Lower leg skin (tissue), 4 donors: Measurements from ENCODE around the gene MYB. TPM values are rescaled to one million over a fixed set of nuclear protein-coding genes. Genes with fewer than 3 reads are reported as not detected.

ENCODE experiments used
- DNase-seq, 2 donors: peaks; one replicate each; pipeline ENCODE4 v3.0.0-alpha.2; 2019; ENCODE audit warnings: low spot score in 2 of 2
- H3K4me3 ChIP-seq: fragments of 200-600 bp; sonication (generic); 2 replicates; pipeline ENCODE4 v1.5.1; 2017; ENCODE audit warnings: mild to moderate bottlenecking, low read depth; ENCODE audit not compliant: poor library complexity, severe bottlenecking
- POLR2A ChIP-seq, 2 donors: fragments of 450-650 bp; IDR thresholded peaks; one replicate each; pipeline ENCODE4 v1.6.1; 2016 to 2017; ENCODE audit warnings: antibody characterized with exemption in 2 of 2, mild to moderate bottlenecking in 1 of 2, moderate library complexity in 1 of 2
- WGBS, 2 donors: methylation state at CpG; one replicate each; pipeline ENCODE4 v1.1.5; 2018; 5-methylcytosine and 5-hydroxymethylcytosine counted together
- intact Hi-C: fragments of 100-400 bp; cut with DNase I; formaldehyde crosslinking; loops from one replicate; pipeline ENCODE4 v1.15.0; 2023; ENCODE audit warnings: low total_unique reads
- total RNA-seq, 4 donors: library from RNA; depleted of rRNA; stranded (reverse); fragments of >200 nt; gene quantifications; one replicate each; pipeline ENCODE4 v1.1.0, GENCODE V29; 2016
- TF ChIP-seq, protein P1 (sequence below), 3 donors: fragments of 450-650 bp; IDR thresholded peaks; one replicate each; pipeline ENCODE4 v1.5.1; 2016; ENCODE audit warnings: antibody characterized with exemption in 3 of 3, mild to moderate bottlenecking in 3 of 3, moderate library complexity in 2 of 3

Gene MYB
- total RNA-seq, 4 donors from 2014 or later: 7.4 to 8.6 (median 7.5) TPM

DNA sequence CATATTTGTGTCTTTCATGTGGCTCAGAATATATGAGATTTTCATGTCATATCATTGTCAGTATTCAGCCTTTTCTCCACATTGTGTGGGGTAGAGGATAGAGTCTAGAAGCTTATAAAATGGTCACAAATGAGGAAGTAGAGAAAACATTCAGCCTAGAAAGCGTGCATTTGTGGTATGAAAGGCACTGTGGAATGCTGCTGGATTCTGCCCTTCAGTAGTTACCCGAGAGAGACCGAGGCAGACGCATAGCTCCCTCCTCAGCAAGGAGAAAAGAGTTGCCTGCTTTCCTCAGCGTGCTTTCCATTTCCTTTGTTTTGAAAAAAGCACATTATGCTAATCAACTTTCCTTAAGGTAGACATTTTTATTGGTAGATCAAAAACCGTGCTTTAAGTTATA, 28.7 kb downstream of the MYB start:
- no peak for TF ChIP-seq POLR2A (IDR thresholded peaks at IDR 0.05)
- TF ChIP-seq, protein P1, sequence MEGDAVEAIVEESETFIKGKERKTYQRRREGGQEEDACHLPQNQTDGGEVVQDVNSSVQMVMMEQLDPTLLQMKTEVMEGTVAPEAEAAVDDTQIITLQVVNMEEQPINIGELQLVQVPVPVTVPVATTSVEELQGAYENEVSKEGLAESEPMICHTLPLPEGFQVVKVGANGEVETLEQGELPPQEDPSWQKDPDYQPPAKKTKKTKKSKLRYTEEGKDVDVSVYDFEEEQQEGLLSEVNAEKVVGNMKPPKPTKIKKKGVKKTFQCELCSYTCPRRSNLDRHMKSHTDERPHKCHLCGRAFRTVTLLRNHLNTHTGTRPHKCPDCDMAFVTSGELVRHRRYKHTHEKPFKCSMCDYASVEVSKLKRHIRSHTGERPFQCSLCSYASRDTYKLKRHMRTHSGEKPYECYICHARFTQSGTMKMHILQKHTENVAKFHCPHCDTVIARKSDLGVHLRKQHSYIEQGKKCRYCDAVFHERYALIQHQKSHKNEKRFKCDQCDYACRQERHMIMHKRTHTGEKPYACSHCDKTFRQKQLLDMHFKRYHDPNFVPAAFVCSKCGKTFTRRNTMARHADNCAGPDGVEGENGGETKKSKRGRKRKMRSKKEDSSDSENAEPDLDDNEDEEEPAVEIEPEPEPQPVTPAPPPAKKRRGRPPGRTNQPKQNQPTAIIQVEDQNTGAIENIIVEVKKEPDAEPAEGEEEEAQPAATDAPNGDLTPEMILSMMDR (IDR thresholded peaks at IDR 0.05): no peak
- WGBS, 2 donors: 70 to 74% methylated on average over 6 of the region's 6 CpGs
- intact Hi-C loops: no loop called here
- DNase-seq: no peak
- no peak overlapping the region for H3K4me3 ChIP-seq

DNA sequence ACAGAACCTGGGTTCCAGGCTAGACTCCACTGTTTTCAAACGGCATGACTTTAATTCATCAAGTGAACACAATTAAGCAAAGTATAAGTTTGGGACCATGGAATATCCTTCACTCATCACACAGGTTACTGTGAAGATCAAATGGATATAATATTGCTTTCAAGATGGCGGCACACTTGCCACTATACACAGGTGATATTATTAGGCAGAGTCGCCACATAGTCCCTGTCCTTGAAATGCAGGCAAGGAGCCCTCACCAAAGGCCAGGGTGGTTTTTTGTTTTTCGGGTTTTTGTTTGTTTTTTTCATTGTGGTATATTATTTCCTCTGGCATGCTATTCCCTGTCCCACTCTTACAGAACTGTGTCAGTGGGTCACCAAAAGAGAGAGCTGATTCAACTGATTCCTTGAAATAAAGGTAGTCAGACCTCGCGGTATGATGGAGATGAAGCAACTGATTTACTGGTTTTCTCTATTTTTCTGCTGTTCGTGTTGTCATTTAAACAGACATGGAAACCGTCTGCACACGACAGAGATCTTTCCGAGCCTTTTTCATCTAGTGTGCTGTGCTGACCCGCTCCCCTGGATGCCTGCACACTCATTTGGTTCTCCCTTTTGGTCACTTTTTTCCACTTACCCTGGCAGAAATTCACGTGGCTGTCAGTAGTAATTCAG, 29.7 kb downstream of the MYB start:
- no peak for TF ChIP-seq POLR2A (IDR thresholded peaks at IDR 0.05)
- TF ChIP-seq, protein P1 (IDR thresholded peaks at IDR 0.05): no peak
- DNase-seq: no peak
- intact Hi-C loops: no loop called here
- H3K4me3 ChIP-seq: no peak overlapping the region
- 88 to 89% methylated on average over 12 of the region's 12 CpGs for WGBS, 2 donors

DNA sequence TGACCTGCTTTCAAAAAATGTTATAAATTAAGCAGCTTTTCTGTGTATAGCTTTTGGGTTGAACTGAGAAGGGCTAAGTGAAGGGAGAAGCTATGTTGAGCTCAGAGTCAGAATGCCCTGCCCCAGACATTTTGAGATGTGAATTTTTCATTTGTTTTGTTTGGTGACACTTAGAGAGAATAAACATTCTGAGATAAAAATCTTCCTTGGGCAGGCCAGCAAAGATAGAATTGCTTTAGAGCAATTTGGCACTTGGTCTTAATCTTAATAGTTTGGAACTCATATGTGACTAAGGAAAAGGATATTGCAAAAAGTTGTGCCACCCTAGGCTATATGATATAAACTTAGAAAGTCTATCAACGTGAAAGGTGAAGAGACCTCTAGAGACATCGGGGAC, 30.2 kb downstream of the MYB start:
- no peak for TF ChIP-seq POLR2A (IDR thresholded peaks at IDR 0.05)
- TF ChIP-seq, protein P1 (IDR thresholded peaks at IDR 0.05): no peak
- intact Hi-C loops: no loop called here
- no peak for DNase-seq
- no peak overlapping the region for H3K4me3 ChIP-seq
- 68 to 76% methylated on average over 2 of the region's 2 CpGs for WGBS, 2 donors

DNA sequence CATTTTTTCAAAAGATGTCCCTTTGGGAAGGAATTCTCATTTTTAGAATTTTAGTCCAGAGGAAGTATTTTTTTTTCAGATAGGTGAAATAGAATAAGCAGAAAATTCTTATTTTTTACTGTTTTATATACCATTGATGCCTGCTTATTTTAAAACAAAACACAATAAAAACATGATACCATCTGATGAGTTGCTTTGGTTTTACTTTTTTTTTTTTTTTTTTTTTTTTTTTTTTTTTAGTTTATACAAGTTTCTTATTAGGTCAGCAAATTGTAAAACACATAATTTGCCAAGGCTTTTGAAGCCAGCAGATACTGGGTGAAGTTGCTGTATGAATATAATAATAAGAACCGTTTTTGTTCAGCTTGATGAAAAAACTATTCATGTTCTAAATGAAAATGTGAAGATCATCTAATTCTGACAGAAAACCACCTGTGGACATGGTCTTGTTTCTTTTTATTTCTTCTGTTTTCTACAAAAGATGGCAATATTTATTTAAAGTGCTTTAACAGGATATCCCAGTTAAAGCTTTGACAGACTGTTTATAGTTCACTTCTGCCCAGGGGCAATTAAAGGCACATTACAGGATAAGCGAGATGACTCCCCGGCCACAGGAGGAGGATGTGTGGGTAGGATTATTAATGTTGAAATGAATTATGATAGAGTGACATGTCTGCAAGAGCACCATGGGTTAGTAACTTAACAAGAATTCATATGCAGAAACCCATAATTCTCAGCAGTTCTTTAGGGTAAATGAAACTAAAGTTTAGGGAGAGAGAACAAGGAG, 31.1 kb downstream of the MYB start:
- DNase-seq: no peak
- intact Hi-C loops: no loop called here
- no peak for TF ChIP-seq POLR2A (IDR thresholded peaks at IDR 0.05)
- TF ChIP-seq, protein P1 (IDR thresholded peaks at IDR 0.05): no peak
- no peak overlapping the region for H3K4me3 ChIP-seq
- 28 to 36% methylated on average over 3 of the region's 3 CpGs for WGBS, 2 donors

DNA sequence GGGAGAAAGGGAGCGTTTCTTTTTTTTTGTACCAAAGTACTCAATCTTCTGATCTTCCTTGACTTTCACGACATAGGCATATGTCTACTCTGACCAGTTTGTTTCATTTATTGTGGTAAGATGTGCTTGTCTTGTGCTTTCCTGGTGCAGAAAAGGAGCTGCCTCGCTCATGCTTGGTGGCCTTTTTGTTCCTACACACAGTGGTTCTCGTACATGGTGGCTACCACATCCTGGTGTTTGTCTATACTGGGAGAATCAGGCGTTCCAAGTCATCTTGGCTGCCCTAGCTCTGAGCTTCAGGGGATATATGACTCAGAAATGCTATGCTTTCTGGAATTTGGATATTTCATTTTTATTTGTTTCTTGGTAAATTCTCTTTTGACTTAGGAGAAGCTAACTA, 31.8 kb downstream of the MYB start:
- DNase-seq: no peak
- intact Hi-C loops: no loop called here
- TF ChIP-seq, protein P1 (IDR thresholded peaks at IDR 0.05): no peak
- no peak for TF ChIP-seq POLR2A (IDR thresholded peaks at IDR 0.05)
- H3K4me3 ChIP-seq: no peak overlapping the region
- WGBS, 2 donors: 53 to 55% methylated on average over 5 of the region's 5 CpGs
